Mesothelial cell of epicardium (in vitro differentiated cells): ENCODE measurements around the gene STK17A. TPM values are rescaled to one million over a fixed set of nuclear protein-coding genes. Genes with fewer than 3 reads are reported as not detected.

ENCODE experiments used
- DNase-seq, 2 experiments: peaks; one replicate each; pipeline ENCODE4 v3.0.0; 2021; ENCODE audit warnings: low spot score in 2 of 2; ENCODE audit not compliant: unreplicated experiment in 2 of 2
- H3K27ac Mint-ChIP-seq: 2 replicates; pipeline ENCODE4 v1.8.0; 2021; ENCODE audit warnings: mixed read lengths
- H3K27me3 Mint-ChIP-seq: 2 replicates; pipeline ENCODE4 v1.8.0; 2021; ENCODE audit warnings: low read depth, mixed read lengths
- H3K36me3 Mint-ChIP-seq: 2 replicates; pipeline ENCODE4 v1.8.0; 2021; ENCODE audit warnings: mixed read lengths
- H3K4me1 Mint-ChIP-seq: 2 replicates; pipeline ENCODE4 v1.8.0; 2021; ENCODE audit warnings: mixed read lengths
- H3K4me3 Mint-ChIP-seq: 2 replicates; pipeline ENCODE4 v1.8.0; 2021; ENCODE audit warnings: mild to moderate bottlenecking, moderate library complexity, mixed read lengths
- H3K9me3 Mint-ChIP-seq: 2 replicates; pipeline ENCODE4 v1.8.0; 2021; ENCODE audit warnings: mixed read lengths
- CTCF ChIP-seq: fragments of 200-600 bp; sonication (generic); IDR thresholded peaks from one replicate; pipeline ENCODE4 v1.5.0; 2021; ENCODE audit warnings: antibody characterized with exemption; ENCODE audit not compliant: unreplicated experiment
- total RNA-seq: library from RNA; stranded (reverse); gene quantifications from 3 replicates; pipeline ENCODE4 v1.2.1, GENCODE V29; 2021

The STK17A gene
- total RNA-seq, 1 donor from 2014 or later: 9.3 TPM

GRCh38 chr7:43537765-43538403 is 45.0 kb upstream of the STK17A start:
- no peak overlapping the region for H3K4me3 Mint-ChIP-seq
- DNase-seq: no peak
- TF ChIP-seq CTCF: no peak
- H3K4me1 Mint-ChIP-seq: peaks cover 20% of the 10 kb centered on the region
- H3K9me3 Mint-ChIP-seq: no peaks in the 10 kb centered on the region
- no peaks in the 10 kb centered on the region for H3K27me3 Mint-ChIP-seq
- no peak overlapping the region for H3K27ac Mint-ChIP-seq
- no peaks in the 10 kb centered on the region for H3K36me3 Mint-ChIP-seq

- Mint-ChIP-seq H3K4me1 (peaks cover 20% of the 10 kb centered on the region), H3K27ac (no peak overlapping the region), H3K9me3 (no peaks in the 10 kb centered on the region)
Measured at GRCh38 chr7:43538404-43538771, 44.5 kb upstream of the STK17A start.

GRCh38 chr7:43540471-43540870 is 42.4 kb upstream of the STK17A start:
- Mint-ChIP-seq H3K4me1 (peaks cover 9% of the 10 kb centered on the region), H3K9me3 (peaks cover 2% of the 10 kb centered on the region), H3K27ac (no peak overlapping the region), H3K36me3 (no peaks in the 10 kb centered on the region), H3K4me3 (no peak overlapping the region), H3K27me3 (no peaks in the 10 kb centered on the region)
- TF ChIP-seq CTCF: no peak
- no peak for DNase-seq

More at GRCh38 chr7:43538404-43538771, 44.5 kb upstream of the STK17A start:
- Mint-ChIP-seq H3K27me3 (no peaks in the 10 kb centered on the region), H3K36me3 (no peaks in the 10 kb centered on the region), H3K4me3 (no peak overlapping the region)
- no peak for TF ChIP-seq CTCF
- DNase-seq: no peak

- Mint-ChIP-seq H3K36me3 (no peaks in the 10 kb centered on the region), H3K27ac (no peak overlapping the region), H3K4me3 (no peak overlapping the region), H3K9me3 (peaks cover 19% of the 10 kb centered on the region), H3K4me1 (no peaks in the 10 kb centered on the region), H3K27me3 (no peaks in the 10 kb centered on the region)
- no peak for TF ChIP-seq CTCF
- DNase-seq: no peak
Measured at GRCh38 chr7:43542716-43543115, 40.2 kb upstream of the STK17A start.

GRCh38 chr7:43546231-43546630 is 36.7 kb upstream of the STK17A start:
- DNase-seq: no peak
- Mint-ChIP-seq H3K27ac (no peak overlapping the region), H3K9me3 (peaks cover 19% of the 10 kb centered on the region), H3K27me3 (peaks cover 8% of the 10 kb centered on the region), H3K36me3 (no peaks in the 10 kb centered on the region), H3K4me3 (no peak overlapping the region), H3K4me1 (no peaks in the 10 kb centered on the region)
- TF ChIP-seq CTCF: no peak

GRCh38 chr7:43550427-43550826 is 32.5 kb upstream of the STK17A start:
- Mint-ChIP-seq H3K4me3 (no peak overlapping the region), H3K9me3 (peaks cover 17% of the 10 kb centered on the region), H3K4me1 (no peaks in the 10 kb centered on the region), H3K27me3 (peaks cover 8% of the 10 kb centered on the region), H3K36me3 (no peaks in the 10 kb centered on the region), H3K27ac (no peak overlapping the region)
- DNase-seq: no peak
- TF ChIP-seq CTCF: no peak
